ENCODE results near the gene ZNF583.

- TF ChIP-seq CTCF (IDR thresholded peaks at IDR 0.05) (peak; percentile 64 to 85 (median 65)), EP300 (IDR thresholded peaks at IDR 0.05) (peak; percentile 63 to 87)
Measured at GRCh38 chr19:56393119-56394012, 10.8 kb upstream of the ZNF583 start, which contains the start of gene ZNF582.
